Heart right ventricle (tissue), 16 donors: Measurements from ENCODE around the gene METTL1. TPM values are rescaled to one million over a fixed set of nuclear protein-coding genes. Genes with fewer than 3 reads are reported as not detected.

ENCODE experiments used
- ATAC-seq, 8 donors: fragments of 200-7000 bp; cut with Tn5 transposase; one replicate each; pipeline ENCODE4 v1.9.1; 2020; ENCODE audit warnings: mild to moderate bottlenecking in 8 of 8, moderate library complexity in 8 of 8, moderate number of reproducible peaks in 1 of 8
- DNase-seq, 2 donors: peaks; one replicate each; pipeline ENCODE4 v3.0.0-alpha.2; 2020
- H3K27ac ChIP-seq, 10 donors: fragments of 200-600 bp; sonication (generic) in 2 of 10; one replicate each; pipeline versions ENCODE4 v1.5.0 to v1.8.0; 2020 to 2022; ENCODE audit warnings: mild to moderate bottlenecking in 3 of 10
- H3K27me3 ChIP-seq, 7 donors: fragments of 200-600 bp; one replicate each; pipeline ENCODE4 v1.8.0; 2021 to 2022; ENCODE audit warnings: mild to moderate bottlenecking in 2 of 7
- H3K36me3 ChIP-seq, 9 donors: fragments of 200-600 bp; sonication (generic) in 1 of 9; one replicate each; pipeline versions ENCODE4 v1.5.0 to v1.8.0; 2020 to 2022; ENCODE audit warnings: mild to moderate bottlenecking in 2 of 9
- H3K4me1 ChIP-seq, 9 donors: fragments of 200-600 bp; sonication (generic) in 1 of 9; one replicate each; pipeline versions ENCODE4 v1.5.0 to v1.8.0; 2020 to 2022; ENCODE audit warnings: mild to moderate bottlenecking in 4 of 9
- H3K4me3 ChIP-seq, 10 donors: fragments of 200-600 bp; sonication (generic) in 2 of 10; one replicate each; pipeline versions ENCODE4 v1.5.0 to v1.8.0; 2020 to 2022; ENCODE audit warnings: mild to moderate bottlenecking in 7 of 10, moderate library complexity in 2 of 10
- H3K9me3 ChIP-seq, 11 donors: fragments of 200-600 bp in 10 of 11; sonication (generic) in 2 of 11; one replicate each; pipeline versions ENCODE4 v1.5.0 to v1.8.0; 2013 to 2022; ENCODE audit warnings: mild to moderate bottlenecking in 2 of 11, control low read depth in 1 of 11, moderate library complexity in 1 of 11
- WGBS, 2 donors: extraction: QIAGEN DNeasy Blood & Tissue Kit; methylation state at CpG; one replicate each; pipeline ENCODE4 v1.1.7; 2013; ENCODE audit warnings: inconsistent platforms in 1 of 2; 5-methylcytosine and 5-hydroxymethylcytosine counted together
- intact Hi-C, 10 donors: fragments of 100-400 bp; cut with DNase I; formaldehyde crosslinking; loops; one replicate each; pipeline versions ENCODE4 v1.11.1 to v1.14.2; 2022
- polyA plus RNA-seq, 2 donors: library from polyadenylated mRNA; stranded (reverse); fragments of 200-250 nt; gene quantifications; one replicate each; pipeline ENCODE4 v1.2.3, GENCODE V29; 2013
- total RNA-seq, 10 donors: library from RNA; stranded (reverse); fragmentation: NEBNext Ultra II Directional in 3 of 10; extraction: Animal tissue kit (Norgen Biotek cat#: 25700) in 3 of 10; gene quantifications; one replicate each; pipeline versions ENCODE4 v1.2.1 to v1.2.4, GENCODE V29; 2021 to 2023
- TF ChIP-seq, protein P1 (sequence below), 9 donors: fragments of 200-600 bp; sonication (generic) in 2 of 9; IDR thresholded peaks; one replicate each; pipeline versions ENCODE4 v1.5.0 to v1.8.0; 2021 to 2022; ENCODE audit warnings: antibody characterized with exemption in 9 of 9, mild to moderate bottlenecking in 5 of 9, moderate library complexity in 1 of 9
- donor health status: Arrhythmogenic right ventricular cardiomyopathy.
- donor health status: ischemic (EF 13 %, LVEDD 7.1; RV severe dilation, severe dysfunction).
- donor health status: healthy with polysubstance abuse.
- donor health status: DM: no; HTN: yes; CAD: no.
- donor health status: DM: no; HTN: no; CAD: no.
- donor health status: ischemic (EF 25% LVEDD 6.9; RV normal size, moderate dysfunction).
- donor health status: ischemic (EF 25% LVEDD 5.7; RV mildly dilated, moderate dysfunction).
- donor health status: healthy.
- donor health status: DM: yes; HTN: yes; CAD: no.
- donor health status: Ischemic cardiomyopathy.
- donor health status: ischemic (EF 35%, LVEDD 5.7; RV mildly dilated, moderate dysfunction).
- donor health status: nonischemic (EF 11% LVEDD 7.7; RV severe dilation, severe dysfunction).
- donor health status: DM: yes; HTN: yes; CAD: no.
- donor health status: PGD.
- donor health status: ischemic (EF 29% LVEDD 5.4; RV normal size, mild dysfunction).
- donor health status: nonischemic (EF 23%, LVEDD 6.1; RV moderate dilation, normal function).

The METTL1 gene
- total and polyA plus RNA-seq, 12 donors: 5.6 to 29.4 (median 8.3) TPM

DNA sequence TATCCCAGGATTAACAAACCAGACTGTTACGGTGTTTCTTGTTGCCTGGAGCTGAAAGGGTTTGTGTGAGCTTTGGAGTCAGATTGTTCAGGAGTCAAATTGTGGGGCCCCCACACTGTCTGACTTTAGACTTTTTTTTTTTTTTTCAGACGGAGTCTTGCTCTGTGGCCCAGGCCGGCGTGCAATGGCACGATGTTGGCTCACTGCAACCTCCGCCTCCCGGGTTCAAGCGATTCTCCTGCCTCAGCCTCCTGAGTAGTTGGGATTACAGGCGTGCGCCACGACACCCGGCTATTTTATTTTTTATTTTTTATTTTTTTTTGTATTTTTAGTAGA, 11.5 kb upstream of the METTL1 start:
- WGBS, 2 donors: 82 to 87% methylated on average over 12 of the region's 12 CpGs
- peak overlapping the region in 3 of 10 donors; percentile 68 to 90 (median 74) for H3K27ac ChIP-seq
- DNase-seq: no peak
- no peaks in the 10 kb centered on the region for H3K9me3 ChIP-seq
- peaks cover 0 to 38% (median 17%) of the 10 kb centered on the region in 9 donors for H3K4me1 ChIP-seq
- ATAC-seq: no peak
- H3K4me3 ChIP-seq: peak overlapping the region; percentile 64 to 99 (median 90)
- H3K27me3 ChIP-seq: no peaks in the 10 kb centered on the region
- H3K36me3 ChIP-seq: peaks cover 0 to 58% (median 24%) of the 10 kb centered on the region in 9 donors
- TF ChIP-seq, protein P1, sequence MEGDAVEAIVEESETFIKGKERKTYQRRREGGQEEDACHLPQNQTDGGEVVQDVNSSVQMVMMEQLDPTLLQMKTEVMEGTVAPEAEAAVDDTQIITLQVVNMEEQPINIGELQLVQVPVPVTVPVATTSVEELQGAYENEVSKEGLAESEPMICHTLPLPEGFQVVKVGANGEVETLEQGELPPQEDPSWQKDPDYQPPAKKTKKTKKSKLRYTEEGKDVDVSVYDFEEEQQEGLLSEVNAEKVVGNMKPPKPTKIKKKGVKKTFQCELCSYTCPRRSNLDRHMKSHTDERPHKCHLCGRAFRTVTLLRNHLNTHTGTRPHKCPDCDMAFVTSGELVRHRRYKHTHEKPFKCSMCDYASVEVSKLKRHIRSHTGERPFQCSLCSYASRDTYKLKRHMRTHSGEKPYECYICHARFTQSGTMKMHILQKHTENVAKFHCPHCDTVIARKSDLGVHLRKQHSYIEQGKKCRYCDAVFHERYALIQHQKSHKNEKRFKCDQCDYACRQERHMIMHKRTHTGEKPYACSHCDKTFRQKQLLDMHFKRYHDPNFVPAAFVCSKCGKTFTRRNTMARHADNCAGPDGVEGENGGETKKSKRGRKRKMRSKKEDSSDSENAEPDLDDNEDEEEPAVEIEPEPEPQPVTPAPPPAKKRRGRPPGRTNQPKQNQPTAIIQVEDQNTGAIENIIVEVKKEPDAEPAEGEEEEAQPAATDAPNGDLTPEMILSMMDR (IDR thresholded peaks at IDR 0.05): no peak
- intact Hi-C loops: loop anchor here in 4 of 10 donors (2.0 to 5.0 kb wide), 2 partner anchors 121 to 124 kb away; no protein-coding TSS in a partner anchor

DNA sequence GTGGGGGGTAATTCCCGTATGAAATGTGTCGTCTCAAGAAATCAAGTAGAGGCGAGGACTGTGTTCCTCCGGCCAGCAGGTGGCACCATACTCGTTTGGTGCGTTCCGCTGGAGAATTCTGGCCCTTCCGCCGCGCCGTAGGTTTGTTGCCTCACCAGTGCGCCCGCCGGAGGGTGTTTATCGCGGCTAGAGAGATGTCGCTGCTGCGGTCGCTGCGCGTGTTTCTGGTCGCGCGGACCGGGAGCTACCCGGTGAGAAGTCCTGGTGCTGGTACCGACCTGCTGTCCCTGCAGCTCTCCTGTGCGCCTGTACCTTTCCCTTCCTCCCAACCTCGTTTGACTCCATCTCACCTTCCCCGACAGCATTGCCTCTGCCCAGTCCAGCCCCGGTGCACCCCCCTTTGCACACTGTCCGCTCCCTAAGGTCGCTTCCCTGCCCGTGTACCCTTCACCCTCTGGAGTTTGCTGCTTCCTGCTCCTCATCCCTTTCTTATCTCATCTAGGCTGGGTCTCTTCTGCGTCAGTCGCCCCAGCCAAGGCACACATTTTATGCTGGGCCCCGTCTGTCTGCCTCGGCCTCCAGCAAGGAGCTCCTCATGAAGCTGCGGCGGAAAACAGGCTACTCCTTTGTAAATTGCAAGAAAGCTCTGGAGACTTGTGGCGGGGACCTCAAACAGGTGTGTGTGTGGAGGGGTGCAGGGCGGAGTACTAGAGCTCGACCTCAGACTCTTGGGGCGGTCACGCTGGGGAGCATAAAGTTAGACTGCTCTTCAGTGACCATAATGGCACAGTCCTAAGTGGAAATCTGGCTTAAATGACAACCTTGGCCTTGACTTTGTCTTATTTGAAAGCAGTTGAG, 10.9 kb upstream of the METTL1 start, which contains the start of gene TSFM:
TSFM (plus strand) TSS at position 180 of the 858 bp plus-strand sequence; CDS start at position 195, 15 bp downstream.
- Histone ChIP-seq H3K4me3 (peak within 1 kb of the TSS; percentile 64 to 99 (median 90)), H3K36me3 (peaks cover 0 to 52% (median 24%) of the 10 kb centered on the region in 9 donors), H3K4me1 (peaks cover 0 to 38% (median 17%) of the 10 kb centered on the region in 9 donors), H3K27me3 (no peaks in the 10 kb centered on the region), H3K9me3 (no peaks in the 10 kb centered on the region), H3K27ac (peak within 1 kb of the TSS in 9 of 10 donors; percentile 6 to 90 (median 68))
- WGBS, 2 donors: 1 to 2% methylated on average over 45 of the region's 45 CpGs
- ATAC-seq (peak; percentile 91 to 97 (median 92)), DNase-seq (peak; percentile 98 to 99)
- intact Hi-C loops: loop anchor here in 5 of 10 donors (1.0 to 5.0 kb wide), 3 partner anchors 122 to 124 kb away; no protein-coding TSS in a partner anchor
- TF ChIP-seq, protein P1 (IDR thresholded peaks at IDR 0.05): peak; percentile 86 to 96 (median 93)

DNA sequence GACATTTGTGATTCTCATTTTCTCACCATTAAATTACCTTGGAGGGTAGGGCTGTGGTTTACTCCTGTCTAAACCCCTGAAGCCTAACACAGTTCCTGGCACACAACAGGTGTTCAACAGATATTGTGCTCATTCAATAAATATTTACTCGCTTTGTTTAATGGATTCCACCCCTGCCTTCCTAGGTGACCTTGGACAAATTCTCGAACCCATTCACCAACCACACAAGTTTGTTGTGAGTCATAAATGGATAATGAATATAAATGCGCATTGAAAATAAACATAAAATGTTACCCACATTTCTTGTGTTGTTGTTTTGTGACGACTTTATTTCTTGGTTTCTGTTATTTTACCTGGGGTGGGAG, 10.3 kb upstream of the METTL1 start:
- no peaks in the 10 kb centered on the region for H3K9me3 ChIP-seq
- H3K4me3 ChIP-seq: peak overlapping the region in 8 of 10 donors; percentile 64 to 99 (median 90)
- TF ChIP-seq, protein P1 (IDR thresholded peaks at IDR 0.05): no peak
- no peaks in the 10 kb centered on the region for H3K27me3 ChIP-seq
- peak in 1 of 8 donors; percentile 3 for ATAC-seq
- intact Hi-C loops: loop anchor here in 5 of 10 donors (1.0 to 5.0 kb wide), 3 partner anchors 123 to 125 kb away; no protein-coding TSS in a partner anchor
- H3K27ac ChIP-seq: peak overlapping the region in 5 of 10 donors; percentile 6 to 90 (median 28)
- H3K4me1 ChIP-seq: peaks cover 0 to 38% (median 17%) of the 10 kb centered on the region in 9 donors
- DNase-seq: no peak
- H3K36me3 ChIP-seq: peaks cover 0 to 46% (median 22%) of the 10 kb centered on the region in 9 donors
- 22 to 28% methylated on average over 4 of the region's 4 CpGs for WGBS, 2 donors

DNA sequence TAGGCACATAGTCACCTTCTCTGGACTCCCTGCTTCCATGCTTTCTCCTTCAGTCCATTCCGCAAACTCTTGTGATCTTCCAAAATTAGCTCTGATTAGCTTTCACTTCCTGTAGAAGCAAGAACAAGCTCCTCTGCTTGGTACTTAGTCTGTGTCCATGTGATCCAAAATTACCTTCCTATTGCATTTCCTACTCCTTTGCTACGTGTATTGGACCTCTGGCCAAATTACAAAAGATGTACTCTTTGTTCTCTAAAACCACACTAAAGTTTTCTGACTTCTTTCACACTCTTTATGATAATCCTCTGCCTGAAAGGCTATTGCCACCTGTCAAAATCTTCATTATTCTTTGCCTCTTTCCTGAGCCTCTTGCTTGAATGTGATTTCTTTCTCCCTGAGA, 9.9 kb upstream of the METTL1 start:
- H3K27me3 ChIP-seq: no peaks in the 10 kb centered on the region
- ATAC-seq (no peak), DNase-seq (no peak)
- H3K36me3 ChIP-seq: peaks cover 0 to 46% (median 18%) of the 10 kb centered on the region in 9 donors
- 68 to 79% methylated on average over 2 of the region's 2 CpGs for WGBS, 2 donors
- H3K27ac ChIP-seq: peak overlapping the region in 2 of 10 donors; percentile 28 to 90
- peaks cover 0 to 38% (median 17%) of the 10 kb centered on the region in 9 donors for H3K4me1 ChIP-seq
- no peaks in the 10 kb centered on the region for H3K9me3 ChIP-seq
- TF ChIP-seq, protein P1 (IDR thresholded peaks at IDR 0.05): no peak
- intact Hi-C loops: loop anchor here in 5 of 10 donors (1.0 to 5.0 kb wide), 3 partner anchors 123 to 126 kb away; no protein-coding TSS in a partner anchor
- H3K4me3 ChIP-seq: no peak overlapping the region
